Cardiac fibroblast (primary cell): ENCODE measurements around the gene SHANK1.
"Not testable (repeated sequence)": the region's sequence is repeated elsewhere in the genome, so short reads cannot be mapped to it uniquely, and the experiment has no call there.

ENCODE experiments used
- DNase-seq, 2 donors: peaks; one replicate each; pipeline versions ENCODE4 v3.0.0 to v3.0.0-alpha.2; 2010; ENCODE audit warnings: low read depth in 2 of 2
- H3K4me3 ChIP-seq, 2 donors: replicated peaks in 1 of 2; 1 replicate in 1 of 2; 2 replicates in 1 of 2; pipeline ENCODE4 v1.5.1; 2011; ENCODE audit warnings: low read depth in 2 of 2, low read length in 2 of 2, mild to moderate bottlenecking in 2 of 2, moderate library complexity in 1 of 2
- CTCF ChIP-seq: IDR thresholded peaks from one replicate; pipeline ENCODE4 v1.5.1; 2011; ENCODE audit warnings: low read depth, mild to moderate bottlenecking, low read length, inconsistent platforms

SHANK1 gene

GRCh38 chr19:50753879-50754278, 34.3 kb upstream of the SHANK1 start:
- no peak overlapping the region for H3K4me3 ChIP-seq
- no peak for DNase-seq
- TF ChIP-seq CTCF = no peak

- DNase-seq = no peak
- TF ChIP-seq CTCF = no peak
- H3K4me3 ChIP-seq = no peak overlapping the region
Measured at GRCh38 chr19:50750010-50750409, 30.4 kb upstream of the SHANK1 start.

- H3K4me3 ChIP-seq = no peak overlapping the region
- no peak for TF ChIP-seq CTCF
- no peak for DNase-seq
Measured at GRCh38 chr19:50749490-50749889, 29.9 kb upstream of the SHANK1 start.

DNA sequence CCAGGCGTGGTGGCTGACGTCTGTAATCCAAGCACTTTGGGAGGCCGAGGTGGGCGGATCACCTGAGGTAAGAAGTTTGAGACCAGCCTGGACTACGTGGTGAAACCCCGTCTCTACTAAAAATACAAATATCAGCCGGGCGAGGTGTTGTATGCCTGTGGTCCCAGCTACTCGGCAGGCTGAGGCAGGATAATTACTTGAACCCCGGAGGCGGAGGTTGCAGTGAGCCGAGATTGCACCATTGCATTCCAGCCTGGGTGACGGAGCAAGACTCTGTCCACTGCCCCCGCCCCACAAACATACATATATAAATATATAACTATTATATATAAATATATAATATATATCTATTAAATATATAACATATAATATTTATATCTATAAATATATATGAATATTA, 27.5 kb upstream of the SHANK1 start:
- DNase-seq = not testable (repeated sequence)

DNA sequence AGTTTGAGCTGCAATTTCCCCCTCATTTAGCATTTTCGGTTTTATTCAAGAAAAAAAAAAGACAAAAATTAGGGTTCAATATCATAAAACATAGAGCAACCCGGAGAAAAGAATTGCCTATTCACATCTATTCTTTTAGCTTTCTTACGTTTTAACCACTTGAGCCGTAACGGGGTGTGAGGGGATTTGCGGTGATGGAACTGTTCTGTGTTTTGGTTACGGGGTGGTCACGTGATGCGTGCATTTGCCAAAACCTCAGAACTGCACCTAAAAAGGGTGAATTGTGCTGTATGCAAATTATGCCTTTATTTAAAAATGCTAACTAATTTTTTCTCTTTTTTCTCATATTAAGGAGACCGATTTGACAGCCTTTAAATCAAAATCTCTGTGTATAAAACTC, 25.6 kb upstream of the SHANK1 start:
- no peak for DNase-seq
- no peak overlapping the region for H3K4me3 ChIP-seq
- no peak for TF ChIP-seq CTCF

More for the DNA sequence above, 27.5 kb upstream of the SHANK1 start:
- H3K4me3 ChIP-seq = not testable (repeated sequence)

DNA sequence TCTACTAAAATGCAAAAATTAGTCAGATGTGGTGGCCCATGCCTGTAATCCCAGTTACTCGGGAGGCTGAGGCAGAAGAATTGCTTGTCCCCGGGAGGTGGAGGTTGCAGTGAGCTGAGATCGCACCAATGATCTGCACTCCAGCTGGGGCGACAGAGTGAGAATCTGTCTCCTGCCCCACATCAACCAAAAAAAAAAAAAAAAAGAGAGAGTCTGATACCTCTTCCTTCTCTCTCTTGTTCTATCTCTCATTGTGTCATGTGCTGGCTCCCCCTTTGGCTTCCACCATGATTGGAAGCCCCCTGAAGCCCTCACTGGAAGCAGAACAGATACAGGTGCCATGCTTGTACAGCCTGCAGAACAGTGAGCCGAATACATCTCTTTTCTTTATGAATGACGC, 23.9 kb upstream of the SHANK1 start:
- no peak for TF ChIP-seq CTCF
- no peak overlapping the region for H3K4me3 ChIP-seq
- DNase-seq = no peak

- DNase-seq = no peak
- no peak overlapping the region for H3K4me3 ChIP-seq
- TF ChIP-seq CTCF = no peak
Measured at GRCh38 chr19:50741179-50741933, 21.8 kb upstream of the SHANK1 start.
